Activated naive CD4-positive, alpha-beta T cell treated with anti-CD3 and anti-CD28 coated beads, Interleukin-2, amount 10 ng/mL, durations not matched to agents 7 days and 5 days (primary cell): ENCODE data around the gene HIC2.

Experiments
- CTCF ChIA-PET: fragments of 350-600 bp; sonication (Branson Sonifier 250); formaldehyde crosslinking; loops from one replicate; lab custom pipeline; 2021; ENCODE audit warnings: antibody characterized with exemption; lab: Charles Lee
- DNase-seq: peaks from one replicate; pipeline ENCODE4 v3.0.0-alpha.2; 2020
- H3K27ac Mint-ChIP-seq: one replicate; pipeline ENCODE4 v1.8.0; 2021; ENCODE audit warnings: mild to moderate bottlenecking, moderate library complexity, mixed read lengths
- H3K27me3 Mint-ChIP-seq: one replicate; pipeline ENCODE4 v1.8.0; 2021; ENCODE audit warnings: mild to moderate bottlenecking, mixed read lengths
- H3K36me3 Mint-ChIP-seq: one replicate; pipeline ENCODE4 v1.8.0; 2021; ENCODE audit warnings: mixed read lengths
- H3K4me1 Mint-ChIP-seq: one replicate; pipeline ENCODE4 v1.8.0; 2021; ENCODE audit warnings: mixed read lengths
- H3K4me3 Mint-ChIP-seq: one replicate; pipeline ENCODE4 v1.8.0; 2021; ENCODE audit warnings: mild to moderate bottlenecking, moderate library complexity, mixed read lengths
- H3K9me3 Mint-ChIP-seq: one replicate; pipeline ENCODE4 v1.8.0; 2021; ENCODE audit warnings: mixed read lengths

HIC2 gene

DNA sequence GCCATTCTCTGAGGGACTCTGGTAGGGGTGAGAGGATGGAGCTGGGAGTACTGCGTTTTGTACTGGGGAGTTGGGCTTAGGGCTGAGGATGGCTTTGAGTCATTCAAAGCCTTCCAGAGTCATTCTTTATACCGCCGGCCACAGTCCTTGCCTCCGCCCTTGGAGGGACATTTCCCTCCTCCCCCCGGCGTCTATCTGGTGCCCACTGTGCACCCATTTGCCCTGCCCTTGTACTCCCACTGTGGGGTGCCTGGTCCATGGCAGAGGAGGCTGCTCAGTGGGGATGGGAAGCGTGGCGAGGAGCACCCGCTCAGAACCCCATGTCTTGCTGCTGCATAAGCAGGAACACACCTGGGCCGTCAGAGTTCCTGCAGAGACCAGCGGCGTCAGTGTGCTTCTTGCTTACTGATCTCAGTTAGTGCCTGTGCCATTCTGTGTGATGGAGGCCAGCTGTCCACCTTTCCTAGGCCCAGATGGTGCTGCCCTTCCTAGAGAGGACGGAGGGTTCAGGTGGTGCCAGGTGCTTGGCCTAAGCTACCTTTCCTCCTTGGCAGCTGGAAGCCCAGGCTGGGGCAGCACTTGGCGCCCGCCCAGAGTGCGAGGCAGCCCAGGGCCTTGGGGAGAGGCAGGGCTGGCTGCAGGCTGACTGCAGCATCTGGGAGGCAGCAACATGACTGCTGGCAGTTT lies 26.7 kb downstream of the HIC2 start:
- CTCF ChIA-PET, result no interaction called here
- no peak for DNase-seq
- no peak overlapping the region for H3K27ac Mint-ChIP-seq

DNA sequence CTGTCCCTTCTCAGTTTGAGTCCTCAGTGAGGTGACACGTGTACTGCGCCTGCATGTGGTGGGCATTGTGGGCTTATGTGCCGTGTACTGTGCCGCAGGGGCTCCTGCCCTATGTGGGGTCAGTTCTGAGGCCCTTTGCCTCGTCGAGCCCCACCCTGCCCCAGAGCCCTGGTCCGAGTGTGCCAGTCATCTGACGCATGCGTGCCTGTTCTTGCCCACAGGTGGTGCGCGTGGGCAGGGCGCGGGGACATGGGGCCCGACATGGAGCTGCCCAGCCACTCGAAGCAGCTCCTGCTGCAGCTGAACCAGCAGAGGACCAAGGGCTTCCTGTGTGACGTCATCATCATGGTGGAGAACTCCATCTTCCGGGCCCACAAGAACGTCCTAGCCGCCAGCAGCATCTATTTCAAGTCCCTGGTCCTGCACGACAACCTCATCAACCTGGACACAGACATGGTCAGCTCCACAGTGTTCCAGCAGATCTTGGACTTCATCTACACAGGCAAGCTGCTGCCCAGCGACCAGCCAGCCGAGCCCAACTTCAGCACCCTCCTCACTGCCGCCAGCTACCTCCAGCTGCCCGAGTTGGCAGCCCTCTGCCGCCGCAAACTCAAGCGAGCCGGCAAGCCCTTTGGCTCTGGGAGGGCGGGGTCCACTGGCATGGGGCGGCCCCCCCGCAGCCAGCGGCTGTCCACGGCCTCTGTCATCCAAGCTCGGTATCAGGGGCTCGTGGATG lies 27.7 kb downstream of the HIC2 start:
- Mint-ChIP-seq H3K9me3 (no peaks in the 10 kb centered on the region), H3K27me3 (no peaks in the 10 kb centered on the region), H3K27ac (peak overlapping the region; percentile 67), H3K4me1 (no peaks in the 10 kb centered on the region), H3K4me3 (no peak overlapping the region), H3K36me3 (peaks cover 3% of the 10 kb centered on the region)
- CTCF ChIA-PET, result no interaction called here
- no peak for DNase-seq

More for the DNA sequence above, 26.7 kb downstream of the HIC2 start:
- Mint-ChIP-seq H3K4me1 (no peaks in the 10 kb centered on the region), H3K36me3 (peaks cover 3% of the 10 kb centered on the region), H3K27me3 (no peaks in the 10 kb centered on the region), H3K4me3 (no peak overlapping the region), H3K9me3 (no peaks in the 10 kb centered on the region)

DNA sequence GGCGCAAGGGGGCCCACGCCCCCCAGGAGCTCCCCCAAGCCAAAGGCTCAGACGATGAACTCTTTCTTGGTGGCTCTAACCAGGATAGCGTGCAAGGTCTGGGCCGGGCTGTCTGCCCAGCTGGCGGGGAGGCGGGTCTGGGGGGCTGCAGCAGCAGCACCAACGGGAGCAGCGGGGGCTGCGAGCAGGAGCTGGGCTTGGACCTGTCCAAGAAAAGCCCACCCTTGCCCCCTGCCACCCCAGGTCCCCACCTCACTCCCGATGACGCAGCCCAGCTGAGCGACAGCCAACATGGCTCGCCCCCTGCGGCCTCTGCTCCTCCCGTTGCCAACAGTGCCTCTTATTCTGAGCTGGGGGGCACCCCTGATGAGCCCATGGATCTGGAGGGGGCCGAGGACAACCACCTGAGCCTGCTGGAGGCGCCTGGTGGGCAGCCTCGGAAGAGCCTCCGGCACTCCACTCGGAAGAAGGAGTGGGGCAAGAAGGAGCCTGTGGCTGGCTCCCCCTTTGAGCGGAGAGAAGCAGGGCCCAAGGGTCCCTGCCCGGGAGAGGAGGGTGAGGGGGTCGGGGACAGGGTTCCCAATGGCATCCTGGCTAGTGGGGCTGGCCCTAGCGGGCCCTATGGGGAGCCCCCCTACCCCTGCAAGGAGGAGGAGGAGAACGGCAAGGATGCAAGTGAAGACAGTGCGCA lies 28.4 kb downstream of the HIC2 start:
- Mint-ChIP-seq H3K27me3 (no peaks in the 10 kb centered on the region), H3K4me1 (no peaks in the 10 kb centered on the region), H3K9me3 (no peaks in the 10 kb centered on the region), H3K27ac (no peak overlapping the region), H3K4me3 (no peak overlapping the region), H3K36me3 (peaks cover 3% of the 10 kb centered on the region)
- CTCF ChIA-PET, result no interaction called here
- DNase-seq, result no peak

DNA sequence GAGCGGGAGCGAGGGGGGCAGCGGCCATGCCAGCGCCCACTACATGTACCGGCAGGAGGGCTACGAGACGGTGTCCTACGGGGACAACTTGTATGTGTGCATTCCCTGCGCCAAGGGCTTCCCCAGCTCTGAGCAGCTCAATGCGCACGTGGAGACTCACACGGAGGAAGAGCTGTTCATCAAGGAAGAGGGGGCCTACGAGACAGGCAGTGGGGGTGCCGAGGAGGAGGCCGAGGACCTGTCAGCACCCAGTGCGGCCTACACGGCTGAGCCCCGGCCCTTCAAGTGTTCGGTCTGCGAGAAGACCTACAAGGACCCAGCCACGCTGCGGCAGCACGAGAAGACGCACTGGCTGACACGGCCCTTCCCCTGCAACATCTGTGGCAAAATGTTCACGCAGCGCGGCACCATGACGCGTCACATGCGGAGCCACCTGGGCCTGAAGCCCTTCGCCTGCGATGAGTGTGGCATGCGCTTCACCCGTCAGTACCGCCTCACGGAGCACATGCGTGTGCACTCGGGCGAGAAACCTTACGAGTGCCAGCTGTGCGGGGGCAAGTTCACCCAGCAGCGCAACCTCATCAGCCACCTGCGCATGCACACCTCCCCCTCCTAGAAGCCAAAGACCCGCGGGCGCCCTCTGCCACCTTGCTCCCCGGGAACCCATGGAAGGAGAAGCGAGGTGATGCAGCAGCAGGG lies 29.1 kb downstream of the HIC2 start:
- DNase-seq, result no peak
- CTCF ChIA-PET, result no interaction called here
- Mint-ChIP-seq H3K4me3 (no peak overlapping the region), H3K4me1 (no peaks in the 10 kb centered on the region), H3K9me3 (no peaks in the 10 kb centered on the region), H3K27ac (no peak overlapping the region), H3K27me3 (no peaks in the 10 kb centered on the region), H3K36me3 (peaks cover 3% of the 10 kb centered on the region)

GRCh38 chr22:21446827-21447690 lies 29.9 kb downstream of the HIC2 start:
- no peak for DNase-seq
- no peak overlapping the region for H3K27ac Mint-ChIP-seq
- no peak overlapping the region for H3K4me3 Mint-ChIP-seq
- peaks cover 3% of the 10 kb centered on the region for H3K36me3 Mint-ChIP-seq
- CTCF ChIA-PET, result no interaction called here
- H3K27me3 Mint-ChIP-seq, result no peaks in the 10 kb centered on the region
- no peaks in the 10 kb centered on the region for H3K4me1 Mint-ChIP-seq
- H3K9me3 Mint-ChIP-seq, result no peaks in the 10 kb centered on the region

DNA sequence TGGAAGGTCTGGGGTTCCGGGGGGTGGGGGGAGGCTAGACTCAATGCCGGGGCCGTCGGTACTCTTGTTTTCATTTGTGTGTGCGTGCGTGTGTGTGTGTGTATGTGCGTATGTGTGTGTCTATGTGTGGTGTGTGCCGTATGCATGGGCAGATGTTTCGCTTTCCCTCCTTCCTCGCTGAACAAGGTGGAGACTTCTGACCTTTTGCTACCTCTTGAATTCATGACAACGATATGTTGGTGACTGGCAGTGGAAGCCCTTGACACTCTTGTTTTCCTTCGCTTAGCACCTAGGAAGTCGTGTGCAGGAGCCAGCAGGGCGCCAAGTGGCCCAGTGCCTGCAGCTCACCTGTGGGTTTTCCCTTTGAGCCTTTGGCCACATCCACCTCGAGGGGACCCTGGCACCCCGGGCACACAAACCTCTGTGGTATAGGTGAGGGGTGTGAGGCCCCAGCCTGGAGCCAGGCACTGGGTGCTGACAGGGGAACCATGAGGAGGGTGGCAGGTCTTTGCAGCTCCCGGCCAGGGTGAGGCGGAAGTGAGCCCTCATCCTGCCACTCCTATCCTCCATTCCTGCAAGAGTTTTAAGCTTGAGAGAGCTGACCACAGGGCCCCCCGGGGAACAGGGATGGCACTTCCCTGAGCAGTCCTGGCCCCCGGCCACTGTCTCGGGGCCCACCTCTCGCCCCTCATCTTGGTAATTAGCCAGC lies 30.7 kb downstream of the HIC2 start:
- CTCF ChIA-PET, result no interaction called here
- Mint-ChIP-seq H3K4me1 (no peaks in the 10 kb centered on the region), H3K27me3 (no peaks in the 10 kb centered on the region), H3K4me3 (no peak overlapping the region), H3K27ac (no peak overlapping the region), H3K36me3 (peaks cover 3% of the 10 kb centered on the region), H3K9me3 (no peaks in the 10 kb centered on the region)
- no peak for DNase-seq

- Mint-ChIP-seq H3K4me3 (no peak overlapping the region), H3K36me3 (peaks cover 3% of the 10 kb centered on the region), H3K27ac (no peak overlapping the region), H3K27me3 (no peaks in the 10 kb centered on the region), H3K4me1 (no peaks in the 10 kb centered on the region), H3K9me3 (no peaks in the 10 kb centered on the region)
- no peak for DNase-seq
- CTCF ChIA-PET, result no interaction called here
Measured at GRCh38 chr22:21448627-21449416, 31.7 kb downstream of the HIC2 start.

GRCh38 chr22:21449531-21450319 lies 32.6 kb downstream of the HIC2 start:
- H3K4me1 Mint-ChIP-seq, result no peaks in the 10 kb centered on the region
- CTCF ChIA-PET, result no interaction called here
- no peaks in the 10 kb centered on the region for H3K9me3 Mint-ChIP-seq
- H3K36me3 Mint-ChIP-seq, result peaks cover 3% of the 10 kb centered on the region
- H3K27ac Mint-ChIP-seq, result no peak overlapping the region
- H3K27me3 Mint-ChIP-seq, result no peaks in the 10 kb centered on the region
- no peak overlapping the region for H3K4me3 Mint-ChIP-seq
- DNase-seq, result no peak

DNA sequence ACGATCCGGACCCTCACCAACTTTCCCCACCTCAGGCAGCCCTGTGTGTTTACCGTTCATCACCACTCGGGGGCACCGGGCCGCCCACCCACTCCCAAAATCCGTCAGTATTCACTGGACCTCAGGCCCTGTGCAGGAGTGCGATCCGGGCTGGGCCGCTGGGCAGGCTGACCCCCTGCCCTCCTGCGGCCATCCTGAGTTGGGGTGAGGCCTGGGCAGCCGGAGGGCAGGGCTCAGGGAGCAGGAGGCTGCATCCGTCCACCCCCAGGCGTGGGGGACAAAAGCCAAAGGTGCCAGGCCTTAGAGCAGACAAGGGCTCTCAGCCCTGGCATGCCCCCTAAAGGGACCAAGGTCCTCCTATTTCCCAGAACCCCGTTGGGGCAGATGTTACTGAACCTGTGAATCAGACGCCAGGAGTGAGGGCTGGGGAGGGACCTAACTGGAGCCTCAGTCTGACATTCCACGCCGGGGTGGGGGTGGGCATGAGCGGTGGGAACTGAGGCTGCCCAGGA lies 33.2 kb downstream of the HIC2 start:
- H3K4me3 Mint-ChIP-seq, result no peak overlapping the region
- CTCF ChIA-PET, result no interaction called here
- H3K27ac Mint-ChIP-seq, result no peak overlapping the region
- no peaks in the 10 kb centered on the region for H3K4me1 Mint-ChIP-seq
- peaks cover 3% of the 10 kb centered on the region for H3K36me3 Mint-ChIP-seq
- H3K9me3 Mint-ChIP-seq, result no peaks in the 10 kb centered on the region
- DNase-seq, result no peak
- no peaks in the 10 kb centered on the region for H3K27me3 Mint-ChIP-seq

DNA sequence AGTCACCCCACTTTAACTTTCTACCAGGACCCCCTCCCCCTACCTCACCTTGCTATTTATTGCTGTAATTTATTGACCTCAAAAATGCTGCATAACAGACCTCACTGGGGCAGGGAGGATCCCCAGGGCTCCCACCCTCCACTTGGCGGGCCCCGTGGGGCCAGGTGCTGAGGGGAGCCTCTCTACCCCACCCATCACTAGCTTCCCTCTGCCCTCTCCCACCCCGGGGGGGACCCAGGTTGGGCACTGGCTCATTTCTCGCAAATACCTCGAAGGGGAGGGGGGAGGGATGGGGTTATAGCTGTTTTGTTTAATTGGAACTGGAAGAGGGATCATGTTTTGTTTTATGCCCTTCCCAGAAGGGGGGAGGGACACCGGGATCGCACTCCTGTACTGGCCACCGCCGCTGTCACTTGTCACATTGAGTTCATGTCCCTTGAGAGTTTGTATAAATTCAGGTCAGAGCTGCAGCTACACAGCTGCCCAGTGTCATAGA lies 33.7 kb downstream of the HIC2 start:
- Mint-ChIP-seq H3K4me3 (no peak overlapping the region), H3K9me3 (no peaks in the 10 kb centered on the region), H3K27ac (no peak overlapping the region), H3K4me1 (no peaks in the 10 kb centered on the region), H3K27me3 (no peaks in the 10 kb centered on the region), H3K36me3 (peaks cover 3% of the 10 kb centered on the region)
- CTCF ChIA-PET, result no interaction called here
- no peak for DNase-seq

DNA sequence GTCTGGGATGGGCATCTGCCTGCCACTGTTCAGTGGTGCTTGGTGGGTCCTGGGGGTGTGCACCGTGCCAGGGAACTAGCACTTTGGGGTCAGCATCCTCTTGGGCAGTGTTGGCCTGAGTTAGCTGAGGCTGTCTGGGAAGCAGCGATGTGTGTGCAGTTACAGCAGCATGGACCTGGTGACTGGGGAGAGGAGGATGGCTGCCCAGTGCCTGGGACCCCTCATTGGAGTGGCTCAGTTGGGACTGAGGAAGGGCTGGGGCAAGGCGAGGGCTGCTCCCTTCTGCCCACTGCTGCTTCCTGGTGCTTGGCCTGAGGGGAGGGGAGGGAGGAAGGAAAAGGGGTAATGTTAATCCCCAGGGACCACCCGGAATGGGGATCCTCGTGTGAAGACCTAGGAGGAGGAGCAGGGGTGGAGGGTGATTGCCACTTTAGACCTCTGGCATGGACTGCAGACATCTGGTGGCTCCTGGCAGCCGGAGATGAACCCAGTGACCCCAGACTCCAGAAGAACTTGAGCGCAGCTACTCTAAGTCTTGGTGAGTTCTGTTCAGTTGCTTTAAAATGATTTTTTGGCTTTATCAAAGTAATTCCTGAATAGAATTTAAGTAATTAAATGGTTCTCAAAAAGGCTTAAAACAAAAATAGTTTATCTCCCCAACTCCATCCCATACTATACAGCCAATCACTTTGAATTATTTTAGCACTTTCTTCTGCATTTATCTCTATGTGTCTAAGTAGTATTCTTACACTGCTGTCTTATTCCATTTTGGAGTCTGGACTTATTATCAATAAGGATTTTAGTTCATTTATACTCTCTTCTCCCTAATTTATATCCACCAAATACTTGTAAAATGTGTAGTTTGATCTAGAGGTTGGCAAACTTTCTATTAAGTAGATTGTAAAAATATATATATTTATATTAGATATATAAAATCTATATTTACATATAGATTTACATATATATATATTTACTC lies 34.7 kb downstream of the HIC2 start:
- DNase-seq, result no peak

More for the DNA sequence above, 34.7 kb downstream of the HIC2 start:
- CTCF ChIA-PET, result no interaction called here
- Mint-ChIP-seq H3K27ac (no peak overlapping the region), H3K9me3 (no peaks in the 10 kb centered on the region), H3K4me1 (no peaks in the 10 kb centered on the region), H3K4me3 (no peak overlapping the region), H3K27me3 (no peaks in the 10 kb centered on the region), H3K36me3 (peaks cover 1% of the 10 kb centered on the region)
